Gastrocnemius medialis (tissue), 4 donors: Measurements from ENCODE around the gene STUB1.

Experiments used
- POLR2A ChIP-seq, 2 donors: fragments of 450-650 bp; IDR thresholded peaks; one replicate each; pipeline ENCODE4 v1.6.1; 2017; ENCODE audit warnings: antibody characterized with exemption in 2 of 2, mild to moderate bottlenecking in 2 of 2, moderate library complexity in 2 of 2
- TF ChIP-seq, protein P1 (sequence below), 5 experiments: fragments of 450-650 bp in 3 of 5; fragments of 200-600 bp in 2 of 5; sonication (generic) in 2 of 5; IDR thresholded peaks in 4 of 5; conservative IDR thresholded peaks in 1 of 5; 1 replicate in 4 of 5; 2 replicates in 1 of 5; pipeline ENCODE4 v1.5.1; 2016 to 2019; ENCODE audit warnings: antibody characterized with exemption in 5 of 5, mild to moderate bottlenecking in 3 of 5, moderate library complexity in 3 of 5

GRCh38 chr16:643050-643368 lies 37.2 kb upstream of the STUB1 start:
- TF ChIP-seq, protein P1, sequence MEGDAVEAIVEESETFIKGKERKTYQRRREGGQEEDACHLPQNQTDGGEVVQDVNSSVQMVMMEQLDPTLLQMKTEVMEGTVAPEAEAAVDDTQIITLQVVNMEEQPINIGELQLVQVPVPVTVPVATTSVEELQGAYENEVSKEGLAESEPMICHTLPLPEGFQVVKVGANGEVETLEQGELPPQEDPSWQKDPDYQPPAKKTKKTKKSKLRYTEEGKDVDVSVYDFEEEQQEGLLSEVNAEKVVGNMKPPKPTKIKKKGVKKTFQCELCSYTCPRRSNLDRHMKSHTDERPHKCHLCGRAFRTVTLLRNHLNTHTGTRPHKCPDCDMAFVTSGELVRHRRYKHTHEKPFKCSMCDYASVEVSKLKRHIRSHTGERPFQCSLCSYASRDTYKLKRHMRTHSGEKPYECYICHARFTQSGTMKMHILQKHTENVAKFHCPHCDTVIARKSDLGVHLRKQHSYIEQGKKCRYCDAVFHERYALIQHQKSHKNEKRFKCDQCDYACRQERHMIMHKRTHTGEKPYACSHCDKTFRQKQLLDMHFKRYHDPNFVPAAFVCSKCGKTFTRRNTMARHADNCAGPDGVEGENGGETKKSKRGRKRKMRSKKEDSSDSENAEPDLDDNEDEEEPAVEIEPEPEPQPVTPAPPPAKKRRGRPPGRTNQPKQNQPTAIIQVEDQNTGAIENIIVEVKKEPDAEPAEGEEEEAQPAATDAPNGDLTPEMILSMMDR (IDR thresholded peaks at IDR 0.05 in 4 of 5, conservative IDR thresholded peaks at IDR 0.05 in 1 of 5): no peak
- TF ChIP-seq POLR2A (IDR thresholded peaks at IDR 0.05): no peak
